ENCODE measurements around the gene SLC29A1.
"Not testable (repeated sequence)": the region's sequence is repeated elsewhere in the genome, so short reads cannot be mapped to it uniquely, and the experiment has no call there.

The SLC29A1 gene

GRCh38 chr6:44180886-44181285, 42.5 kb upstream of the SLC29A1 start:
- no peak for ATAC-seq
- no peak for TF ChIP-seq ISL1 (CRISPR knock-in tag; IDR thresholded peaks at IDR 0.05)
- no peak for TF ChIP-seq POU6F1 (CRISPR knock-in tag; IDR thresholded peaks at IDR 0.05; ENCODE audit: borderline replicate concordance, low read depth)
- no peak for TF ChIP-seq OSR1 (CRISPR knock-in tag; IDR thresholded peaks at IDR 0.05)
- no peak for TF ChIP-seq TSHZ2 (CRISPR knock-in tag; IDR thresholded peaks at IDR 0.05)
- no peak for TF ChIP-seq ZNF70 (CRISPR knock-in tag; IDR thresholded peaks at IDR 0.05)
- TF ChIP-seq SNAI2 (CRISPR knock-in tag; IDR thresholded peaks at IDR 0.05): no peak
- TF ChIP-seq ARNTL (CRISPR knock-in tag; IDR thresholded peaks at IDR 0.05; ENCODE audit: borderline replicate concordance, low read depth): no peak

GRCh38 chr6:44181784-44182183, 41.6 kb upstream of the SLC29A1 start:
- not testable (repeated sequence) for ATAC-seq

GRCh38 chr6:44182911-44183390, 40.4 kb upstream of the SLC29A1 start:
- TF ChIP-seq TSHZ2 (CRISPR knock-in tag; IDR thresholded peaks at IDR 0.05): no peak
- TF ChIP-seq CSRNP3 (CRISPR knock-in tag; IDR thresholded peaks at IDR 0.05): no peak
- no peak for TF ChIP-seq ZNF8 (CRISPR knock-in tag; IDR thresholded peaks at IDR 0.05)
- TF ChIP-seq TOX (CRISPR knock-in tag; IDR thresholded peaks at IDR 0.05; ENCODE audit: borderline replicate concordance): no peak
- no peak for TF ChIP-seq ZFP3 (CRISPR knock-in tag; IDR thresholded peaks at IDR 0.05)
- no peak for TF ChIP-seq POU6F1 (CRISPR knock-in tag; IDR thresholded peaks at IDR 0.05; ENCODE audit: borderline replicate concordance, low read depth)
- TF ChIP-seq PPARA (CRISPR knock-in tag; IDR thresholded peaks at IDR 0.05; ENCODE audit: borderline replicate concordance): no peak
- no peak for ATAC-seq

GRCh38 chr6:44183783-44184182, 39.6 kb upstream of the SLC29A1 start:
- TF ChIP-seq ZNF8 (CRISPR knock-in tag; IDR thresholded peaks at IDR 0.05) (no peak), ZC3H10 (CRISPR knock-in tag; IDR thresholded peaks at IDR 0.05) (no peak), TOX (CRISPR knock-in tag; IDR thresholded peaks at IDR 0.05; ENCODE audit: borderline replicate concordance) (no peak), TCF4 (CRISPR knock-in tag; IDR thresholded peaks at IDR 0.05; ENCODE audit: borderline replicate concordance) (no peak), CSRNP3 (CRISPR knock-in tag; IDR thresholded peaks at IDR 0.05) (no peak), ZFP3 (CRISPR knock-in tag; IDR thresholded peaks at IDR 0.05) (no peak), PATZ1 (CRISPR knock-in tag; IDR thresholded peaks at IDR 0.05; ENCODE audit: borderline replicate concordance) (no peak), SNAI2 (CRISPR knock-in tag; IDR thresholded peaks at IDR 0.05) (no peak), ZNF70 (CRISPR knock-in tag; IDR thresholded peaks at IDR 0.05) (no peak), ZFP30 (CRISPR knock-in tag; IDR thresholded peaks at IDR 0.05) (no peak), OSR1 (CRISPR knock-in tag; IDR thresholded peaks at IDR 0.05) (no peak)
- no peak for ATAC-seq

GRCh38 chr6:44185356-44185755, 38.0 kb upstream of the SLC29A1 start:
- ATAC-seq: not testable (repeated sequence)
